ENCODE measurements around the gene ANKRD50. TPM values are rescaled to one million over a fixed set of nuclear protein-coding genes. Genes with fewer than 3 reads are reported as not detected.

The ANKRD50 gene
- polyA plus RNA-seq, 1 donor from 2014 or later, result 17.0 TPM

- Histone ChIP-seq H3K27me3 (ENCODE audit: insufficient read depth, low read depth, low read length) (no peaks in the 10 kb centered on the region), H3F3A (ENCODE audit: insufficient read depth, low read length, poor library complexity, severe bottlenecking) (no peaks in the 10 kb centered on the region), H3K4me2 (ENCODE audit: low read length) (peak overlapping the region; percentile 86), H4K20me1 (ENCODE audit: insufficient read depth) (peaks cover 8% of the 10 kb centered on the region), H3K27ac (ENCODE audit: low read length) (no peak overlapping the region), H3K9me2 (ENCODE audit: insufficient read depth, low read length) (no peaks in the 10 kb centered on the region), H3K4me3 (ENCODE audit: low read length) (peak overlapping the region; percentile 79), H2AFZ (ENCODE audit: low read depth, low read length) (no peak overlapping the region), H3K79me2 (replicated peaks; ENCODE audit: insufficient read depth, low read length) (peaks cover 69% of the 10 kb centered on the region), H3K9me3 (ENCODE audit: low read length) (no peaks in the 10 kb centered on the region), H3K36me3 (ENCODE audit: insufficient read depth, low read length) (no peaks in the 10 kb centered on the region), H3K9ac (ENCODE audit: low read length) (peak overlapping the region; percentile 4)
- TF ChIP-seq SMC3 (conservative IDR thresholded peaks at IDR 0.05; ENCODE audit: poor library complexity) (no peak), REST (IDR thresholded peaks at IDR 0.05; ENCODE audit: borderline replicate concordance) (no peak), CTCF (IDR thresholded peaks at IDR 0.05; ENCODE audit: poor library complexity, severe bottlenecking) (no peak), MXI1 (conservative IDR thresholded peaks at IDR 0.05; ENCODE audit: poor library complexity, severe bottlenecking) (no peak), EP300 (conservative IDR thresholded peaks at IDR 0.05; ENCODE audit: poor library complexity, severe bottlenecking) (no peak), POLR2AphosphoS5 (IDR thresholded peaks at IDR 0.05) (no peak), RAD21 (conservative IDR thresholded peaks at IDR 0.05) (no peak), TAF1 (IDR thresholded peaks at IDR 0.05; ENCODE audit: low read depth) (no peak), EZH2 (IDR thresholded peaks at IDR 0.05; ENCODE audit: borderline replicate concordance, insufficient read depth, low read length, poor library complexity, severe bottlenecking) (no peak)
Observed at GRCh38 chr4:124710015-124710741, 2.4 kb downstream of the ANKRD50 start.

- H3K36me3 ChIP-seq (ENCODE audit: insufficient read depth, low read length), result no peaks in the 10 kb centered on the region
- peak overlapping the region; percentile 86 for H3K4me2 ChIP-seq (ENCODE audit: low read length)
- H3K9me2 ChIP-seq (ENCODE audit: insufficient read depth, low read length), result no peaks in the 10 kb centered on the region
- H3K4me3 ChIP-seq (ENCODE audit: low read length), result peak overlapping the region; percentile 79
- peaks cover 8% of the 10 kb centered on the region for H4K20me1 ChIP-seq (ENCODE audit: insufficient read depth)
- H3K9me3 ChIP-seq (ENCODE audit: low read length), result no peaks in the 10 kb centered on the region
- no peaks in the 10 kb centered on the region for H3K27me3 ChIP-seq (ENCODE audit: insufficient read depth, low read depth, low read length)
- H3F3A ChIP-seq (ENCODE audit: insufficient read depth, low read length, poor library complexity, severe bottlenecking), result no peaks in the 10 kb centered on the region
- peaks cover 84% of the 10 kb centered on the region for H3K79me2 ChIP-seq (replicated peaks; ENCODE audit: insufficient read depth, low read length)
- no peak overlapping the region for H3K27ac ChIP-seq (ENCODE audit: low read length)
- TF ChIP-seq RAD21 (conservative IDR thresholded peaks at IDR 0.05) (no peak), EZH2 (IDR thresholded peaks at IDR 0.05; ENCODE audit: borderline replicate concordance, insufficient read depth, low read length, poor library complexity, severe bottlenecking) (no peak), POLR2AphosphoS5 (IDR thresholded peaks at IDR 0.05) (no peak), TAF1 (IDR thresholded peaks at IDR 0.05; ENCODE audit: low read depth) (no peak), SMC3 (conservative IDR thresholded peaks at IDR 0.05; ENCODE audit: poor library complexity) (no peak), REST (IDR thresholded peaks at IDR 0.05; ENCODE audit: borderline replicate concordance) (no peak), CTCF (IDR thresholded peaks at IDR 0.05; ENCODE audit: poor library complexity, severe bottlenecking) (no peak), EP300 (conservative IDR thresholded peaks at IDR 0.05; ENCODE audit: poor library complexity, severe bottlenecking) (no peak), MXI1 (conservative IDR thresholded peaks at IDR 0.05; ENCODE audit: poor library complexity, severe bottlenecking) (no peak)
- no peak overlapping the region for H3K9ac ChIP-seq (ENCODE audit: low read length)
- H2AFZ ChIP-seq (ENCODE audit: low read depth, low read length), result no peak overlapping the region
Observed at GRCh38 chr4:124708517-124709300, 3.8 kb downstream of the ANKRD50 start.
